PFSK-1 (cell line): ENCODE data around the gene C1QTNF9.

Source experiments
- FOXP2 ChIP-seq: optimal IDR thresholded peaks from 2 replicates; pipeline ENCODE3; 2011; ENCODE audit warnings: borderline replicate concordance, control low read depth, inconsistent platforms; ENCODE audit not compliant: insufficient read depth; ENCODE audit errors: extremely low read length, extremely low read depth
- POLR2AphosphoS5 ChIP-seq: IDR thresholded peaks from 2 replicates; pipeline ENCODE4 v1.6.1; 2012; ENCODE audit warnings: low read depth, mild to moderate bottlenecking, control low read depth, low read length, moderate library complexity
- SIN3A ChIP-seq: IDR thresholded peaks from 2 replicates; pipeline ENCODE4 v1.6.1; 2012; ENCODE audit warnings: mild to moderate bottlenecking, low read length, moderate library complexity, borderline replicate concordance; ENCODE audit not compliant: insufficient read depth
- TAF1 ChIP-seq: IDR thresholded peaks from 2 replicates; pipeline ENCODE4 v1.6.1; 2012; ENCODE audit warnings: low read length, control low read depth, borderline replicate concordance; ENCODE audit not compliant: insufficient read depth
- TF ChIP-seq, protein P1 (sequence below), 2 experiments: IDR thresholded peaks; 2 replicates each; pipeline versions ENCODE4 v1.6.1 to v1.8.0; 2011 to 2012; ENCODE audit warnings: low read depth in 2 of 2, low read length in 2 of 2, control low read depth in 1 of 2, inconsistent platforms in 1 of 2, mild to moderate bottlenecking in 1 of 2, moderate library complexity in 1 of 2; ENCODE audit not compliant: insufficient read depth in 1 of 2

Gene C1QTNF9

DNA sequence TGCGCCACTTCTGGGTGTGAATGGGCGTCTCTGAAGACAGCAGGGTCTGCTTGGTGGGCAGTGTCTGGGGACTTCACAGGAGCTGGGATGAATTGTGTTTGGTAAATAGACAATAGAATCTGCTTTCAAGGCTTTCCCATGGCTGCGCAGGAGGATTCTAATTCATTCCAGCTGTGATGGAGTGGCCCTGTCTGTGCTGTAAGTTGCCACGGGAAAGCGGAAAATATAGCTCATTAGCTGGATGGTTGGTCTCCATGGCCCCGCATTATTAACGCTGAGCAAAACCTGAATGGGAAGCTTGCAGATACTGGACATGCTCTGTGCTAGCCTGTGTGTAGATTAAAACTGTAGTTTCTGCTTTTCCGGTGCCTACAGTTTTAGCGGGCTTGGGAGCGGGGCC lies 15.6 kb upstream of the C1QTNF9 start:
- no peak for TF ChIP-seq SIN3A
- no peak for TF ChIP-seq FOXP2
- no peak for TF ChIP-seq POLR2AphosphoS5
- TF ChIP-seq, protein P1, sequence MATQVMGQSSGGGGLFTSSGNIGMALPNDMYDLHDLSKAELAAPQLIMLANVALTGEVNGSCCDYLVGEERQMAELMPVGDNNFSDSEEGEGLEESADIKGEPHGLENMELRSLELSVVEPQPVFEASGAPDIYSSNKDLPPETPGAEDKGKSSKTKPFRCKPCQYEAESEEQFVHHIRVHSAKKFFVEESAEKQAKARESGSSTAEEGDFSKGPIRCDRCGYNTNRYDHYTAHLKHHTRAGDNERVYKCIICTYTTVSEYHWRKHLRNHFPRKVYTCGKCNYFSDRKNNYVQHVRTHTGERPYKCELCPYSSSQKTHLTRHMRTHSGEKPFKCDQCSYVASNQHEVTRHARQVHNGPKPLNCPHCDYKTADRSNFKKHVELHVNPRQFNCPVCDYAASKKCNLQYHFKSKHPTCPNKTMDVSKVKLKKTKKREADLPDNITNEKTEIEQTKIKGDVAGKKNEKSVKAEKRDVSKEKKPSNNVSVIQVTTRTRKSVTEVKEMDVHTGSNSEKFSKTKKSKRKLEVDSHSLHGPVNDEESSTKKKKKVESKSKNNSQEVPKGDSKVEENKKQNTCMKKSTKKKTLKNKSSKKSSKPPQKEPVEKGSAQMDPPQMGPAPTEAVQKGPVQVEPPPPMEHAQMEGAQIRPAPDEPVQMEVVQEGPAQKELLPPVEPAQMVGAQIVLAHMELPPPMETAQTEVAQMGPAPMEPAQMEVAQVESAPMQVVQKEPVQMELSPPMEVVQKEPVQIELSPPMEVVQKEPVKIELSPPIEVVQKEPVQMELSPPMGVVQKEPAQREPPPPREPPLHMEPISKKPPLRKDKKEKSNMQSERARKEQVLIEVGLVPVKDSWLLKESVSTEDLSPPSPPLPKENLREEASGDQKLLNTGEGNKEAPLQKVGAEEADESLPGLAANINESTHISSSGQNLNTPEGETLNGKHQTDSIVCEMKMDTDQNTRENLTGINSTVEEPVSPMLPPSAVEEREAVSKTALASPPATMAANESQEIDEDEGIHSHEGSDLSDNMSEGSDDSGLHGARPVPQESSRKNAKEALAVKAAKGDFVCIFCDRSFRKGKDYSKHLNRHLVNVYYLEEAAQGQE (IDR thresholded peaks at IDR 0.05; ENCODE audit: insufficient read depth in 1 of 2, low read depth in 2 of 2, low read length in 2 of 2) = no peak
- TF ChIP-seq TAF1 = no peak

DNA sequence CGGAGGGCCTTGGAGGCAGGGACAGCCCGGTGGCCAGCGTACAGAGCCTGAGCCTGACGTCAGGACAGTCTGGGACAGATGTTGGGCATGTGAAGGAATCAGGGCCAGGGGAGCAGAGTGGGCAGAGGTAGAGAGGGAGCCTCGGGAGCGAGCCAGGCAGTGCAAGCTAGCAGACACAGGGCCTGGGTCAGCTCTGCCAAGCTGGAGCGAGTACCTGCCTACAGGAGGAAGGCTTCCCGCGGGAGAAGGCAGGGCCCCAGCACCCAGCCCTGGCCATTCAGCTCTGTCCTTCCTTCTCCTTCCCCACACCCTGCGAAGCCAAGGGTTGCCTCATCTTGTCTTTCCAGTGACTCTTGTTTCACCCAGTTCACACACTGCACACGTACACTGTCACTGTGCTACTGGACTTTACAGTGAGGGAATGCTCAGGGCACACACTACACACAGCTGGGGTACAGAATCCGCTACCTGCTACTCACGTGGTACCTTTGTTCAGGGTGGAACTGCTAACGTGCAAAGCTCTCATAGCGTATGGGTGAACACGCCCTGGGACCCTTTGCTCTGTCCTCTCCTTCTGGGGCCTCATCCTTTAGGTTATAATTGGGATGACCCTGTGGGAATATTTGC lies 9.8 kb upstream of the C1QTNF9 start:
- TF ChIP-seq, protein P1 (IDR thresholded peaks at IDR 0.05; ENCODE audit: insufficient read depth in 1 of 2, low read depth in 2 of 2, low read length in 2 of 2) = no peak
- TF ChIP-seq FOXP2 (no peak), SIN3A (no peak), POLR2AphosphoS5 (no peak), TAF1 (no peak)

DNA sequence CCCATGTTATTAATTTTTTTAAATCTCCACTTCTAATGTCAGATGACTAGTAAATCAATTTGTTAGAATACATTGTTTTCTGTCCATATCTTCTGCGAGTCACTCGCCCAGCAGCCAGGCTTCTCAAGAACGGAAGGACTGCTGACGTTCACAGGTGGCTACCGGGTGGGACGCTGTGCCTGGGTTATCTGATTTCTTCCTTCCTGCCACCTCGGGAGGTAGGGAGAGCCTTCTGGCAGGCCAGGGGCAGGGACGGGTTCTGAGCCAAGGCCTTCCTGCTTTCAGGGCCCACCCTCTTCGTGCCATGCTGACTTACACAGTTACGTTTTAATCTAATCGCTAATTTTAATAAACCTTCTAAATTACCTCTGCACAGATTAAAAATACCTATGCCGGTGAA lies 7.9 kb upstream of the C1QTNF9 start:
- TF ChIP-seq TAF1 (no peak), POLR2AphosphoS5 (no peak), FOXP2 (no peak), SIN3A (no peak)
- TF ChIP-seq, protein P1 (IDR thresholded peaks at IDR 0.05; ENCODE audit: insufficient read depth in 1 of 2, low read depth in 2 of 2, low read length in 2 of 2) = no peak

DNA sequence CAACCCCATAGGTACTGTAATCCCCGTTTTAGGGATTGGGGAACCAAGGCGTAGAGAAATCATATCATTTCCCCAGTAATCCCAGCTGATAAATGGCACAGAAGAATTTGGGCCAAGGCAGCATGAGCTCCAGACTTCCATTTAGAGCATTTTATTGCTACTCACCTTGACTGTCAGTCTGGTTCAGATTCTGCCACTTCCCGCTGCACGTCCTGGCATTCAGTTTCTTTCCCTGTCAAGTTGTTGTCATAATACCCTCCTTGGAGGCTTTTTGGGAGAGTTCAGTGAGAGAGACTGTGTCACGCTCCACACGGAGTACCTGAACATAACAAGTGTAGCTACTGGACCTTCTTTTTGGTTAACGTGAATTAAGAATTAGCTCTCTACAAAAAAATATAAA lies 7.5 kb upstream of the C1QTNF9 start:
- TF ChIP-seq POLR2AphosphoS5 (no peak), TAF1 (no peak), SIN3A (no peak), FOXP2 (no peak)
- TF ChIP-seq, protein P1 (IDR thresholded peaks at IDR 0.05; ENCODE audit: insufficient read depth in 1 of 2, low read depth in 2 of 2, low read length in 2 of 2) = no peak
